HG03575 (cell line): ENCODE measurements around the gene C5orf15.

Experiments used
- ATAC-seq: cut with Tn5 transposase; IDR thresholded peaks from one replicate; pipeline ENCODE4 v1.9.1; 2021; ENCODE audit not compliant: unreplicated experiment, insufficient number of reproducible peaks, low FRiP score; ENCODE audit errors: extremely low read depth

Gene C5orf15

DNA sequence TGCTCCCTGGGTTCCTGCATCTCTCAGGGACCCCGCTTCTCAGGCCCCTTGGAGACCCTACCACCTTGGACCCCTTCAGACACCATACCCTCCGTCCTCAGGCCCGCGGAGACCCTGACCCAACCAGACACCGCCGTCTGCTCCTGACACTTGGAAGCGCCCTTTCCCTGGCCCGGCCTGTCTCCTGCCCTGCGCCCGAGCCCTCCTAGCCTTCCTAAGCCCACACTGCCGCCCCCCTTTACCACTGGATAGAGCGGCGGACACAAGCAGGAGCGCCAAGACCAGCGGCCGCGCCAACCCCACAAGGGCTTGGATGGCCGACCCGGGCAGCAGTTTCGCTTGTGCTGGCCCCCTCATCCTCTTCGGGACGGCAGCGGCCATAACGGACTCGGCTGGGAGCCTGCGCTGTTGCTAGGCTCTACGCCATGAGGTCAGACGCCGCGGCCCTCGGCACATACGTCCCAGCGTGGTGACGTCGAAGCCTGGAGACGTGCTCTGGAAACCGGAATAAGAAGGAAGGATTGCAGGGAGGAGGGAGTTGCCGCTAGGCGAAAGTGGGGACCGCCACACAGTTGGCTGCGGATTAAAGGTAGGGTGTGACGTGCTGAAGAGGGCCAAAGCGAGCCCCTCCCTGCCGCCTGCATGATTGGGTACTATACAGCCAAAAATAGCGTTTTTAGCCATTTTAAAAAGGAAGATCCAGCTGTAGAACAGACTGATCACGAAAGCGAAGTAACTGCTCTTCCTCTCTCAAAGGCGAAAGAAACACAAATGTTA, at the start of gene C5orf15:
Gene C5orf15, minus strand, starts transcription at position 422 of the 777 bp plus-strand sequence. Its CDS starts 41 bp downstream, at position 381.
- peak; percentile 81 for ATAC-seq

- ATAC-seq = no peak
Observed at GRCh38 chr5:134008266-134008749, 39.9 kb upstream of the C5orf15 start.

GRCh38 chr5:134007581-134008265, 39.3 kb upstream of the C5orf15 start:
- no peak for ATAC-seq

DNA sequence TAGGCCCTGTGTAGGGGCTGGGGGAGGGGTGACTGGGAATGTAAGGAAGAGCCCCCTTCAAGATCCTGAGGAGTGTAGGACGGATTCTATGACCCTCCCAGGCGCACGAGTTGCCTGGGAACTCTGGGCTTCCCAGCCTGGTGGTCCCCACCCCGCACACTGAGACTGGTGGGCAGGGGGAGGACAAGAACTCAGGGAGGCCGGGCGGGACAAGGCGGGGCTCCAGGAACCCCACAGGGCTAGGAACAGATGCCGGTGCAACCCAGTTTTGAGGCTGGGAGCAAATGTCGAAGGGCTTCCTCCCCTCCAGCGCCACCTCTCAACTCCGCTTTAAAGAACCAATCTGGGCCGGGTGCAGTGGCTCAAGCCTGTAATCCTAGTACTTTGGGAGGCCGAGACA, 37.7 kb upstream of the C5orf15 start:
- no peak for ATAC-seq

GRCh38 chr5:134005417-134006061, 37.1 kb upstream of the C5orf15 start:
- no peak for ATAC-seq

GRCh38 chr5:134004626-134005416, 36.4 kb upstream of the C5orf15 start, which contains the start of gene VDAC1:
Gene VDAC1 (minus strand): TSS chr5:134004975. CDS start chr5:133993012, 11,963 bp downstream.
- no peak for ATAC-seq

DNA sequence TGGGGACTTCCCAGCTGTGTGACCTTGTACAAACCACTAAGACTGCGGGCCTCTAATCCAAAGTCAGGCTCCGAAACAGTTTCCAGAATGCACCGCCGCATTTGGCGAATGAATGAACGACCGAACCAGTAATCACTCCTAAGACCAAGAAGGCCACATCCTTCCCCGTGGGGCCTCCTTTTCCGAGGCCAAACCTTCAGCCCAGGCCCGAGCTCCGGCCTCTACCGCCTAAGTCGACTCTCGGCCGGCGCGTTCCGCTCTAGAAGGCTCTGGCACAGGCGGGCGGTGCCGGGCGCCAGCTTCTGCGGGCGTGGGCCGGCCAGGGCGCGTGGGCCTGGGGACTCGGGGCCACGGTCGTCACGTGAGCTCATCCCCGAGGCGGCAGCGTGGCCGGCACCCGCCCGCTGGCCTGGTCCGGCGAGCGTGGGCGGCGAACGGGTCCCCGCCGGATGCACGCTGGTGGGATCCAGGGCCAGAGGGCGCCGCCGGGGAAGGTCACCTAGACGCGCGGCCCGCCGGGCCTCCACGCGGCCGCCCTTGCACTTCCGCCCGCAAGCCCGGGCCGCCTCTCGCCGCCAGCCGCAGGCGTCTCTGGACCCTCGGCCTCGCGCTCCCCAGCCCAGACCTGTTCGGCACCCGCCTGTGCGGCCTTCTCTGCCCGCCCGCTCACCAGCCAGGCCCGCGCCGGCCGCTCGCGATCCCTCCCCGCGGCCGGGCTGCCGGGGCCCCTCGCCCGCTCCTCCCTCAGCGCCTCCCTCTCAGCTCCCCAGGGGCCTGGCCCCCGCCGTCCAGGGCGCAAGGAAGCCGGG, 35.6 kb upstream of the C5orf15 start:
- ATAC-seq = no peak

DNA sequence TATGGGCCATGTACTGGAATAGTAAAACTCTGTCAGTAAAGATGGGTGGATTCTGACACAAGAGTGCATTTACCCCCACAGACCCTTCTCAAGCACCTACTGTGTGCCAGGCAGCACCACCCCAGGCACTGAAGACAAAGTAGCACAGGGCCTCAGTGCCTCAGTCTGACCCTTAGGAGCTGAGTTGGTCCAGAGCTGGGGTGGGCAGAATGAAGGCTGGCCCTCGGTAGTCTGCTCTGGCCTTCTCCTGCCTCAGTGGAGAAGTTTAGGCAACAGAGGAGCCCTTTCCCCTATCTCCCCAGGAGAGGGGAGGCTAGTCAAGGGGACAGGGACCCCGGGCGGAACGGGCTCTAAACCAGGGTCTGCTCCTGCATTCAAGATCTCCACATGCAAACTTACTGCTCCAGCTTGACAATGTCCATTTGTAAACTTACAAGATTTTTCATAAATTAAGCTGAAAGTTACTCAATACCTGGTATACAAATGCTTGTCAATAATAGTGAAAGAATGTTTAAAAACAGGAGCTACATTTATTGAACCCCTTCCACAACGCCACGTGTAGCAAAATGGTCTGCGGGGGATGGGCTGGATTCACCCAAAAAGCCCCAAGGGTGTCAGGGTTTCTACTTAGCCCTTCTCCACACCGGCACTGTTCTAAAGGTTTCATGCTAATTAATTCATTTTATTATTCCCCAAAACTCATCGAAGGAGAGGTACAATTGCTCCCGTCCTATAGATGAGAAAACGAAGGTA, 34.8 kb upstream of the C5orf15 start:
- ATAC-seq = no peak

- no peak for ATAC-seq
Observed at GRCh38 chr5:134001938-134002731, 33.7 kb upstream of the C5orf15 start.

DNA sequence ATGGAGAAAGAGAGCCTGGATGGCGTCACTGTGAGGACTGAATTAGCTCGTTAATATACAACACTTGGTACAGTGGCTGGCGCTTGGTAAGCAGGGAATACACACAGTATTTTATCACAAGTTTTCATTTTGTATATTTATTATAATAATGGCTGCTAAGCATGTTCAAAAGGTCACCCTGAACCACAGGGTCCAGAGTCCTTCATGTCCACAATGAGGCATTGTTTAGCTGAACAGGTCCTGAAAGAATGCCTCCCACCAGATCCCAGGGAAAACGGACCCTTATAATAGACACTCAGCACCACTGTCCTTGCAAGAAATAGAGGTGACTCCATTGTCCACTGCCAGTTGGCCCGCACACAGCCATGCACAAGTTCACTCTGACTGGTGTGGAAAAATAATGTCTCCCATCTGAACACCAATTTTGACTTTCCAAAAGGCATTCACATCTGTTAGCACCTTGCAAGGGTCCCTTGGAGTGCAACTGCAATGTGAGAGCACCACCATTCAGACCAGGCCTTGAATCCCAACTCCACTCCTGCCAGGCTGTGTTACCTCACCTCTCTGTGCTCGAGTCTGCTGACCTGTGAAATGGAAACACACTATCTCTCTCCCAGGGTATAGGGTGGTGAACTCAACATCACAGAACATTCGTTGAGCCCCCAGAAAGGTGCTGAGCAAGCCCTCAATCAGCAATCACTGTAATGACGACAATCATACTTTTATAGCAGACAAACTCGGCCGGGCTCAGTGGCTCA, 32.5 kb upstream of the C5orf15 start:
- ATAC-seq = no peak

GRCh38 chr5:134000091-134000511, 31.7 kb upstream of the C5orf15 start:
- ATAC-seq = no peak

GRCh38 chr5:133998807-133999206, 30.4 kb upstream of the C5orf15 start:
- ATAC-seq = no peak

DNA sequence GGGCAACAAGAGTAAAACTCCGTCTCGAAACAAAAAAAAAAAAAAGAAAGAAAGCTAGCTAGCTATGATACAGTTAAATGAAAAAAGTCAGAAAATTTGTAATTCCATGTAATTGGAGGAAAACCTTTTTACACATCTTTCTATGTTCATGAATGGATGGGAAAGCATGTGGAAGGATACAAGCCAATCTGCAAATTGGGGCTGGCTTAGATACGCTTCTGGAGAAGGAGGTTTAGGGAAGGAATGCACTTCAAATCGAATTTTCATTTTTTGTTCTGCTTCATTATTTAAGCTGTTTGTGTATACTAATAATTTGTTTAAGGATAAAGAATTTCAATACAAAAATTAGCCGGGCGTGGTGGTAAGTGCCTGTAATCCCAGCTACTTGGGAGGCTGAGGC, 29.6 kb upstream of the C5orf15 start:
- ATAC-seq = no peak

GRCh38 chr5:133996683-133997252, 28.3 kb upstream of the C5orf15 start:
- ATAC-seq = no peak

- ATAC-seq = no peak
Observed at GRCh38 chr5:133995883-133996563, 27.6 kb upstream of the C5orf15 start.
